Activated CD8-positive, alpha-beta T cell treated with anti-CD3 and anti-CD28 coated beads for 36 hours (primary cell): ENCODE results near the gene PSMB11. TPM values are rescaled to one million over a fixed set of nuclear protein-coding genes. Genes with fewer than 3 reads are reported as not detected.

Experiments used
- ATAC-seq: fragments of 200-7000 bp; cut with Tn5 transposase; one replicate; pipeline ENCODE4 v1.10.0; 2021; ENCODE audit warnings: mild to moderate bottlenecking, moderate library complexity
- CTCF ChIA-PET: fragments of 350-600 bp; sonication (Branson Sonifier 250); formaldehyde crosslinking; loops from one replicate; lab custom pipeline; 2021; ENCODE audit warnings: antibody characterized with exemption; lab: Charles Lee
- POLR2A ChIA-PET: fragments of 350-600 bp; sonication (Branson Sonifier 250); formaldehyde crosslinking; loops from one replicate; lab custom pipeline; 2021; ENCODE audit warnings: antibody characterized with exemption; lab: Charles Lee
- DNase-seq: peaks from one replicate; pipeline ENCODE4 v3.0.0-alpha.2; 2020
- H3K27ac Mint-ChIP-seq: one replicate; pipeline ENCODE4 v1.8.0; 2021; ENCODE audit warnings: mild to moderate bottlenecking, mixed read lengths
- H3K27me3 Mint-ChIP-seq: one replicate; pipeline ENCODE4 v1.8.0; 2021; ENCODE audit warnings: mixed read lengths
- H3K36me3 Mint-ChIP-seq: one replicate; pipeline ENCODE4 v1.8.0; 2021; ENCODE audit warnings: low read depth, mixed read lengths
- H3K4me1 Mint-ChIP-seq: one replicate; pipeline ENCODE4 v1.8.0; 2021; ENCODE audit warnings: low read depth, mixed read lengths
- H3K4me3 Mint-ChIP-seq: one replicate; pipeline ENCODE4 v1.8.0; 2021; ENCODE audit warnings: mild to moderate bottlenecking, moderate library complexity, mixed read lengths
- H3K9me3 Mint-ChIP-seq: one replicate; pipeline ENCODE4 v1.8.0; 2021; ENCODE audit warnings: mixed read lengths
- intact Hi-C: fragments of 100-400 bp; cut with micrococcal nuclease; formaldehyde crosslinking; loops from one replicate; pipeline ENCODE4 v1.10.0; 2022
- total RNA-seq, 2 experiments: library from RNA; stranded (reverse); gene quantifications; one replicate each; pipeline ENCODE4 v1.2.3, GENCODE V29; 2021
- TF ChIP-seq, protein P1 (sequence below): fragments of 200-600 bp; IDR thresholded peaks from one replicate; pipeline ENCODE4 v1.8.0; 2022; ENCODE audit warnings: antibody characterized with exemption, mild to moderate bottlenecking

Gene PSMB11
- total RNA-seq, 2 experiments from 2014 or later = not detected

GRCh38 chr14:23066368-23066767, 24.4 kb downstream of the PSMB11 start:
- POLR2A ChIA-PET = interaction anchor here (1.0 kb wide), 1 partner anchor 8 kb away, joined by 3 read pairs; no protein-coding TSS in a partner anchor
- CTCF ChIA-PET = interaction anchor here (1.0 to 16.5 kb wide), 9 partner anchors 8 to 119 kb away, joined by 3 to 201 read pairs (median 27); partner anchors contain the start of gene CDH24
- Mint-ChIP-seq H3K4me1 (peaks cover 27% of the 10 kb centered on the region), H3K36me3 (peaks cover 64% of the 10 kb centered on the region), H3K4me3 (no peak overlapping the region), H3K9me3 (no peaks in the 10 kb centered on the region), H3K27me3 (no peaks in the 10 kb centered on the region), H3K27ac (no peak overlapping the region)
- TF ChIP-seq, protein P1, sequence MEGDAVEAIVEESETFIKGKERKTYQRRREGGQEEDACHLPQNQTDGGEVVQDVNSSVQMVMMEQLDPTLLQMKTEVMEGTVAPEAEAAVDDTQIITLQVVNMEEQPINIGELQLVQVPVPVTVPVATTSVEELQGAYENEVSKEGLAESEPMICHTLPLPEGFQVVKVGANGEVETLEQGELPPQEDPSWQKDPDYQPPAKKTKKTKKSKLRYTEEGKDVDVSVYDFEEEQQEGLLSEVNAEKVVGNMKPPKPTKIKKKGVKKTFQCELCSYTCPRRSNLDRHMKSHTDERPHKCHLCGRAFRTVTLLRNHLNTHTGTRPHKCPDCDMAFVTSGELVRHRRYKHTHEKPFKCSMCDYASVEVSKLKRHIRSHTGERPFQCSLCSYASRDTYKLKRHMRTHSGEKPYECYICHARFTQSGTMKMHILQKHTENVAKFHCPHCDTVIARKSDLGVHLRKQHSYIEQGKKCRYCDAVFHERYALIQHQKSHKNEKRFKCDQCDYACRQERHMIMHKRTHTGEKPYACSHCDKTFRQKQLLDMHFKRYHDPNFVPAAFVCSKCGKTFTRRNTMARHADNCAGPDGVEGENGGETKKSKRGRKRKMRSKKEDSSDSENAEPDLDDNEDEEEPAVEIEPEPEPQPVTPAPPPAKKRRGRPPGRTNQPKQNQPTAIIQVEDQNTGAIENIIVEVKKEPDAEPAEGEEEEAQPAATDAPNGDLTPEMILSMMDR = no peak
- ATAC-seq (no peak), DNase-seq (no peak)
- intact Hi-C loops = no loop called here

- no peaks in the 10 kb centered on the region for H3K27me3 Mint-ChIP-seq
- H3K27ac Mint-ChIP-seq = no peak overlapping the region
- peaks cover 34% of the 10 kb centered on the region for H3K4me1 Mint-ChIP-seq
- H3K4me3 Mint-ChIP-seq = no peak overlapping the region
- ChIA-PET CTCF (interaction anchor here (1.0 to 12.3 kb wide), 16 partner anchors 7 to 119 kb away, joined by 3 to 196 read pairs (median 28); partner anchors contain the start of genes ACIN1, AJUBA, C14orf119 and CDH24), POLR2A (interaction anchor here (1.0 to 1.9 kb wide), 3 partner anchors 9 to 53 kb away, joined by 3 to 5 read pairs (median 4); no protein-coding TSS in a partner anchor)
- peaks cover 68% of the 10 kb centered on the region for H3K36me3 Mint-ChIP-seq
- TF ChIP-seq, protein P1 = no peak
- H3K9me3 Mint-ChIP-seq = no peaks in the 10 kb centered on the region
- ATAC-seq (no peak), DNase-seq (no peak)
- intact Hi-C loops = no loop called here
Observed at GRCh38 chr14:23066855-23067744, 25.1 kb downstream of the PSMB11 start.

DNA sequence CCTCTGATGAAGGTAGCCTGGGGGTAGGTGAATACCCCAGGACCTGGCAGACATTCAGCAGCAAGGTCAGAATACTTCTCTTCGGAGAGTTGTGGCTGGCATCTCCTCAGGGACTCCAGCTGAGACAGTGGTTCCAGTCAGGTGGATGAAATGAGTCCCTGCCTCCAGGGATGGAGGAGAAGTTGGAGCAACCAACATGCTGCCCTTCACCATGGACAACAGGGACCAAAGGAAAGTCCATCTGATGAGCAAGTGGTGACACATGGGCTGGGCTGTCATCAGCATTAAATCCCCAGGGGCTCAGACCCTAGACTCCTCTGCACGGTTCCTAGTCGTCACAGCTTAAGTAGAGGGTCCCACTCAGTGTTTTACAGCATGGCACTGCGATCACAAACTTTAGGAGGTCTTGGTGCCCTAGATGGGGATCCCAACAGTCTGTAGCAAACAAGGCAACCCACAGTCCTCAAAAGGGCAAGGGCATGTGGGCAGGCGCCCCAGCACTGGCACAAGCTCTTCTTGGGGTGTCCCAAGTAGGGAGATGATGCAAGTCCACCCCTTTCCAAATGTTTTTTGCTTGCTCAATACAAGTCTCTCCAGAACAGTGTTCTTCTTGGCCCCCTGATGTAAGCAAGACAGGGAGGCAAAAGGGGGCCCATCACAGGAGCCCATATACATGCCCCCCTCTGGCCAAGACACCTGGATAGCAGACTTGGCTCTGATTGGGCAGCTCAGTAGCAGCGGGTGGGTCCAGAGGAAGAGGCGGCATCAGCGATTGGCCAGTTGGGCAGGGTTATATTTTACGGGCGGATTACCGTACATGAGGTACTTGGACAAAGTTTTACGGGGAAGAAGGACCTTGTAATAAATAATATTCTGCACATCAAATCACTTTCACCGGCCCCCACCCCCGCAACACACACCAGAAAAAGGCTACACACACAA, 26.1 kb downstream of the PSMB11 start:
- TF ChIP-seq, protein P1 = no peak
- POLR2A ChIA-PET = interaction anchor here (0.8 to 1.9 kb wide), 9 partner anchors 9 to 461 kb away, joined by 3 to 12 read pairs (median 4); partner anchors contain the start of genes AJUBA, CDH24 and HAUS4
- intact Hi-C loops = no loop called here
- ATAC-seq (no peak), DNase-seq (no peak)
- Mint-ChIP-seq H3K9me3 (no peaks in the 10 kb centered on the region), H3K36me3 (peaks cover 60% of the 10 kb centered on the region), H3K27me3 (no peaks in the 10 kb centered on the region), H3K4me1 (peaks cover 36% of the 10 kb centered on the region), H3K4me3 (no peak overlapping the region), H3K27ac (peak overlapping the region; percentile 69)
- CTCF ChIA-PET = interaction anchor here (0.7 to 12.3 kb wide), 81 partner anchors 6 to 507 kb away, joined by 3 to 196 read pairs (median 5); partner anchors contain the start of genes ACIN1, AJUBA, C14orf119 and CDH24

DNA sequence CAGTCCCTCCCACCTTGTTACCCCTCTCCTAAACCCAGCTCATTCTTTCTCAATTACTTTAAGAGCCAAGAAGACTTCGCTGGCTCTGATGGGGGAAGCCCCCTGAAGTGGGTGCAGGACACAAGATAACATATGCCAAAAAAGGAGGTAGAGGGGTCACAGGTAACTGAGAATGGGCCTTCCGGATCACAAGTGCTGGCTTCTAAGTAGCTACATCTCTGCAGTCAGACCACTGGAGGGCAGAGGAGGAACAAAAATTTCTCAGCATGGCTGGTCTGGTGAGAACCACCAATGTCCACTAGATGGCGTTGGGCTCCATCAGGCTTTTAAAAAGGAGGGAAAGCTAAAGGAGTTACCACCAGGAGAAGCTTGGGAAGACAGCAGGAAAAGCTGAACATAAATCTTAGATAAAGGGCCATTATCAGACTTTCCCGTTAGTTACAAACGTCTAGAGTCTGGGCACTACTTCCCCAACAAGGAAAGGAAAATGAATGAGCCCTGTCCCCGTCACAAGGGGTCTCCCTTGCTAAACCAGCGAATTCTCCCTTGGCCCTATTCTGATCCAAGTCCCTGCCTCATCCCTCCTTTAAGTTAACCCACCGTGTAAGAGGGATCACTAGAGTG, 26.9 kb downstream of the PSMB11 start:
- Mint-ChIP-seq H3K4me3 (peak overlapping the region; percentile 47), H3K4me1 (peaks cover 36% of the 10 kb centered on the region), H3K27me3 (no peaks in the 10 kb centered on the region), H3K9me3 (no peaks in the 10 kb centered on the region), H3K36me3 (peaks cover 54% of the 10 kb centered on the region), H3K27ac (peak overlapping the region; percentile 69)
- peak; percentile 84 for DNase-seq
- ChIA-PET CTCF (interaction anchor here (0.7 to 12.3 kb wide), 81 partner anchors 6 to 508 kb away, joined by 3 to 196 read pairs (median 5); partner anchors contain the start of genes ACIN1, AJUBA, C14orf119 and CDH24), POLR2A (interaction anchor here (0.8 to 1.9 kb wide), 9 partner anchors 8 to 462 kb away, joined by 3 to 12 read pairs (median 4); partner anchors contain the start of genes AJUBA, CDH24 and HAUS4)
- ATAC-seq = peak; percentile 79
- TF ChIP-seq, protein P1 = peak; percentile 96
- intact Hi-C loops = no loop called here
